DMS53 treated with DMSO at 0.1 percent for 48 hours (cell line): ENCODE results near the gene KCTD11.
A peak's percentile ranks its signal among the peaks of the same experiment; 100 is the strongest.
"Not testable (repeated sequence)": the region's sequence is repeated elsewhere in the genome, so short reads cannot be mapped to it uniquely, and the experiment has no call there.

Experiments
- DNase-seq: peaks from one replicate; lab custom pipeline; 2025; ENCODE audit not compliant: unreplicated experiment; lab: John Stamatoyannopoulos, UW

The KCTD11 gene

DNA sequence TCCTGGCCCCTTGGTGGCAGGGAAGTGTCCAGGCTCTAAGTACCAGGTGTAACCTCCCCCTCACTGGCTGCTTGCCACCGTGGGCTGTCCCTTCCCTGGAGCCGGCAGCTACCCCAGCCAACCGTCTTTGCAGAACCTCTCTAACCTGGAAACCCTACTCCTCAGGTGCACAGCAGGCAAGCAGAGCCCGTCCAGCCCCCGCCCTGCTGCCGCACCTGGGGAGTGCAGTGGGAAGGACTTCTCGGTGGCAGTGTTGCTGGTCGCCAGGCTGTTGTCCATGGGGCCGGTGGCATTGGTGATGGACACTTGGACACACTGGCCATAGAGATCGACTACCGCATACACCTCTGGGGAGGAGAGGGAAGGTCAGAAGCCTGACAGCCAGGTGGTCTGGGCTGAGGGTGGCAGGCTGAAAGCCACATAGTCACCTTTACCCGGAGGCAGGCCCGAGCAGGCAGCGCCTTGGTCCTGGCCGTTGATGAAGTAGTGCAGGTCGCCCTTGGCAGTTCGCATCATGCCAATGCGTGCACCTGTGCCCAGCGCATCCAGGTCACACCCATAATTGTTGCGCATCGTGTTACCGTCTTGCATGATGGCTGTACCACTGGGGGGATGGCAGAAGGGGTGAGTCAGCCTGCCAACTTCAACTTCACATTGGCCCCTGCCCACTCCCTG lies 29.3 kb upstream of the KCTD11 start:
- no peak for DNase-seq

DNA sequence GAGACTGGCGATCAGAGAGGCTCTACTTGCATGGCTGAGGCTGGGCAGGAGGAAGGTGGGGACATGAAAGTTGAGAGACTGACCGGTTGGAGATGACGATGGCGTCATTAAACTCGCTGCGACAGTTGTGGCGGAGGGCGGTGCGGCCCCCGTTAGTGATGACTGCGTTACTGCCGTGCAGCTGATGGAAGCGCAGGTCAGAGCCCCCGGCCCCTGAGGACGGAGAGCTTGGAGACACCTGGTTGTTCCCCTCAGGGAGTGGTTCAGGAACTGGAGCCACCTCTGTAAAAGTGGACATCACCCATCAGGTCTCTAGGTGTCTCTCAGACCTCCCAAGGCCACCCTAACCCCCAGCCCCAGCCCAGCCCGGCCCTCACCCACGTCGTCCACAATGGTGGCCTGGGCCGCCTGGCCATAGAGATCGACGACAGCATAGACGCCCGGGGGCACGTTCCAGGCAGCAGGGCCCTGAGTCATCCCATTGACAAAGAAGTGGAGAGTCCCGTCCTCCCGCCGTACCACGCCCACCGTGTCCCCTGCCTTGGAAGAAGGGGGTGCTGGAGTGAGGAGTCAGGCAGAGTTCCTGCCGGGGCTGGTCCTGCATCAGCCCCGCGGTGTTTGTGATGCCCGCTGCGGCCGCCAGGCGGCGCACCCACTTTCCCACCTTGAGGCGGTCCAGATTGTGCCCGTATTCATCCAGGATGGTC lies 28.1 kb upstream of the KCTD11 start:
- no peak for DNase-seq

DNA sequence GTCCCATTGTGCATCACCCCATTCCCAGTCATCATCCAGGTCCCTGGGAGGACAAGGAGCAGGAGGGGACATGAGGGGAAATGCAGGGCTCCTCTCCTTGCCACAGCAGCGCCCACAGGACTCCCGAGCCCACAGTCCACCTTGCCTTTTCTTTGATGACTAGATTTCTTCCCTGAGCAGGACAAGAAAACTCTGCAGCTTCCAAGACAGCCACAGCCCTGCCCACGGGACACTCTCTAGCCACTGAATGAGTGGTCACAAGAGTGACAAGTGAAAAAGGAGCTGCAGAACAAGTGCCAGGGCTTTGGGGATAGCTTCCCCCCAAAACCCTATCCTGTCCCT lies 27.6 kb upstream of the KCTD11 start:
- no peak for DNase-seq

DNA sequence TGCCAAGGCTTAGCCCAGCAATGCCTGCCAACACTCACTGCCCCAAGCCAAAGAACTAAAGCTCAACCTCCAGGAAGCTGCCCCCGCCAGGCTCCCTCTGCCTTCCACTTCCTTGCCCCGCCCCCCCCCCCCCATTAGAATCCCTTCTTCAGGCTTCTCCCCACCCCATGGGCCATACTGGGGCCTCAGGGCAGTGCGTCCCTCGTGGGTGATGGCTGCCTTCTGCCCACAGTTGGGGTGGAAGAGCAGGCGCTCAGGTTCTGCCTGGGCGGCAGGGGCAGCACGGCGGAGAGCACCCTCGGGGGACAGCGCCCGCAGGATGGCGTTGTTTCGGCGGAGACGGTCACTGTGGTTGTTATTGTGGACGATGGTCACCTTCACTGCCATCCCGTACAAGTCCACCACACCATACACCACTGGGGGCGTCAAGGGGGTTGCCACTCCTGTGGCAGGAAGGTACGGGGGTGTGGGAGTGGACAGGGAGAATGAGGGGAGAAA lies 26.9 kb upstream of the KCTD11 start:
- DNase-seq, result no peak

DNA sequence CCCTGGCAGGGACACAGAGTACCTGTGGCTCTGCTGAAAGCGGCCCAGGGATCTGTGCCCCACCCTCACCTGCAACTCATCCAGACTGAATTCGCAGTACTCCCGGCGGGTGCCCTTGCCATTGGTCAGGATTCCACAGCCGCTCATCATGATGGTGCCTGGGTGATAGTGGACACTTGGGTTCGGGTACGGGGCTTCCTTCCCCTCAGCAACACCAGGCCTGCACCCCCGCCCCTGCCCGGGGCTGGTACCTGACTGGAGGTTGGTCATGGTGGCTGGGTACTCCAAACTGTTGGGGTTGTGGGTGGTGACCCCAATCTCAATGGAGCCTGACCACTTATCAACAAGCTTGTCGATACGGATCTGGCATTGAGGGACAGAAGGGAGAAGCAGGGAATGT lies 25.8 kb upstream of the KCTD11 start:
- no peak for DNase-seq

DNA sequence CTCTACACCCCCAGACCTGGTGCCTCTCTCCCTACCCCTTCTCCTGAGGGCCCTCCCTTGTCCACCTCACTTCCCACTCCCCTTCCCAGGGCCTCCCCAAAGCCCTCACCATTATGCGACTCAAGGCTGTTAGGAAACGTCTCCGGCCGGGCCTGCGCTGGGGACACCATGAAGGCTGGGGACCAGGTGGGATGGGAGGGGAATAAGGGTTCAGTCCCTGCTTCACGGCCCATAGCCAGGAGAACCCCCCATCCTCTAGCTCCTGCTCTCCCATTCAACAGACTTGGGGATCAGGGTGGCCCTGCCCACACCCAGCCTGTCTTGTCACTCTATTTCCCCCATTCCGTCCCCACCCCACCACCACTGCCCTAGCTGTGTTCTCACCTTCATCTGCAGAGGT lies 24.9 kb upstream of the KCTD11 start:
- DNase-seq, result no peak

DNA sequence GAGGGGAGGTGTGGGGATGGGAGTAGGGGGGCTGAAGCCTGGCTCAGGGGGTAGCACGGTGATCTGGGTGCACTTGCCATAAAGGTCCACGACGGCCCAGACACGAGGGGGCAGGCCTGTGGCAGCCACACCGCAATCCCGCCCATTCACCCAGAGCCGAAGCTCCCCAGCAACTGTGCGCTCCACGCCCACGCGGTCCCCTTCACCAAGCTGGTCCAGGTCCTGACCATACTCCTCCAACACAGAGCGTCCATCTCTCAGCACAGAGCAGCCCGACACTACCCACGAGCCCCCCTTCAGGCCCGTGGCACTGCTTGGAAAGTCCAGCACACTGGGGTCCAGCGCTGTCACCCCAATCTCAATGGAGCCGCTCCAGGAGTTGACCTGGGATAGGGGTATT lies 24.5 kb upstream of the KCTD11 start:
- no peak for DNase-seq

DNA sequence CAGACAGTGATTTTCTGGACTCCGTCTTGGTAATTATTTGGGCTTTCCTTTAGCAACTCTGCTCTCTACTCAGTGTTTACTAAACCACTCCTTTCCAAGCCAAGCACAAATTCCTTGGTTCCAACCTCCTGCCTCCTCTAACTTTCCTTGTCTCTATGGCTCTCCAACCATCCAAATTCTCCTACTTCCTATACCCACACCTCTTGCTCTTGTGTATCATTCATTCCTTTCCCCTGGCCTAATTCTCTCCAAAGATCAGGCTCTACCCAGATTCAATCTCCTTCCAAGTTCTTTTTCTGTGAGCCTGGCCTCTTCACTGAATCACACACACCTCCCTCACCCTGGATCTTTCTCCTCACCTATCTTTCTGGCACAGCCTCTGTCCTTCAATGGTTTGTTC lies 24.0 kb upstream of the KCTD11 start:
- DNase-seq, result no peak

DNA sequence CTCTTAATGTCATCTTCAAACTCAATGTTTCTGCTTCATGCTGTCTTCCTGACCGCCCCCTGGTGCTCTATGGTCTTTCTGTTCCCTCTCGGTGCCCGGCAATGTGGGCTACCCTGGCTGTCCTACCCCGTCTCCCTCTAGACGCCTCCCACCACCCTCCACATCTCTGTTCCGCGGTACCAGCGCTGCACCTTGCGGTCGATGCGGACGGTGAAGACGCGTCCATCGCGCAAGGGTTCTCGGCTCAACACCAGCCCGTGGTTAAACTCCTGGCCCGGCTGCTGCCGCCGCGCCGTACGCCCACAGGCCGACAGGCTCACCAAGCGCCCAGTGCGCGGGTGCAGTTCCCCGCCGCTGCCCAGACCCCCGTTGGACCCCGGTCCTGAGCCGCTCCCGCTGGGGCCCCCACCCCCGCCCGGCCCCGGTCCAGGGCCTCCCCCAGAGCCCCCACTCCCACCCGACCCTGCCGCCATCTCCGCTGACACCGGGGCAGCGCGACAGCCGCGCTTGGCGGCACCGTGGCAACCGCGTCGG lies 23.1 kb upstream of the KCTD11 start, which contains the start of gene NEURL4:
Gene NEURL4, minus strand, starts transcription at position 496 of the 534 bp plus-strand sequence. Its CDS starts 23 bp downstream, at position 473.
- DNase-seq, result peak; percentile 63

DNA sequence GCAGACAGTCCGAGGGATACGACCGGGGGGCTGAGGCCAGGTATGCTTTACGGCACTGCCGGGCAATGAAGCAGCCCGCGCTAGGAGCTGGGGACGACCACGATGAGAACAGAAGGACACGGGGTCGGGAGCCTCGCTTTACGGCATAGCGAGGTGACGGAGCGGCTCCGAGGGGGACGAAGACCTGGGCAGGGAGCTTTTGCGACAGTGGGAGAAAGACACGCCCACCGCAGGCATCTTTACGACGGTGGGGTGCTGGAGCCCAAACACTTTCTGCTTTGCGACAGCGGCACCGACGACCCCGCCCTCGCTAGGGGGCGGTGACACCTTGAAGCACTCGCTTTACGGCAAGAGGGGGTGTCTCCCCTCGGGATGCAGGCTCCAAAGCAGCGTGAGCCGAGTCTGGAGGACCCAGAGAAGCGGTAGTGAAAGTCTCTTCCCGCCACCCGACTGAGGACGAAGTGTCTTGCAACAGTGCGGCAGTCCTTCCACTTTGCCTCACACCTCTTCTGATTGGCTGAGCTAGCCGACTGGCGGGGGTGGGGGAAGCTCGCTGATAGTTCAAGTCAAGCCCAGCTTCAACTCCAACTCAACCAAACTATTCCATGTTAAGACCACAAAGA lies 22.5 kb upstream of the KCTD11 start:
- DNase-seq, result peak; percentile 98

DNA sequence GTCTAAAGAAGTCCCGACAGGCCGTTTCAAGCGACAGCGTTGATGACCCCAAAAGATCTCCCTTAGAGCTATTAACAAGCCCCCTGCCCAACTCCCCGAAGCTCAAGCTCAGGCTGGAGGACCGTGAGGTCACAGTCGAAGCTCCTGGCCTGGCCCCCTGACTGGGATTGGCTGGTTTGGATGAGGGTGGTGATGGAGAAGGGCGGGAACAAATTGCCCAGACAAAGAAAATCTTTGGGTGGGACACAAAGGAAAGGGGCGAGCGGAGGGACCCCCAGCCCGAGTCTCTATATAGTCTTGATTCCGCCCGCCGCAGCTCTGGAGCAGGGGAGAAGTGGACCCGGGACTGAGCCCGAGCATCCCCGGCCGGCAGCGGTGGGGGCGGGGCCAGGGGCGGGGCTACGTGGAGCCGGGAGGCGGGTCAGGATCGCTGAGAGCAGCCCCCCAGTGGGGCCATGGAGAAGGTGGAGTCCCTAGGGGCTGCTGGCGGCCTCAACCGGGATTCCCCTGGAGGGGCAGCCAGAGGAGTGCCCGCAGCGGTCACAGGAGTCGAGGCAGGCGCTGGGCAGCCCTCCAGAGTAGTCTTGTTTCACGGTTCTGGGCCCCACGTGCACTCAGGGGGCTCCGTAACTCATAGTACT lies 21.8 kb upstream of the KCTD11 start:
- peak; percentile 82 for DNase-seq

DNA sequence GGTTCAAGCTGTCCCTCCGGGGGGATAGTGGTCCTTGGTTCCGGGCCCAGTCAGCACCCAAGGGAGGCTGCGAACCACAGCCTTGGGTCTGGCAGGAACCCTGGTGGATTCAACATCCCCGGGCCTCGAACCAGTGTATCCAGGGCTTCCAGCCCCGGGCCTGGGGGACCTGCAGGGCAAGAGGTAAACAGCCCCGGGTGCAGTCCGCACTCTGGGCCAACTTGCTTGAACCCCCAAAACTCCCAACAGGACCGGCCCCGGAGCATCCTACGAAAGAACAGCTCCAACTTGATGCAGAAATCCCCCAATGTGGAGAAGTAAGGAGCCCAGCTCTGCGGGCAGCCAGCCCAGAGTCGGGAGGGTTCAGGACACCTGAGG lies 21.3 kb upstream of the KCTD11 start:
- DNase-seq, result no peak

DNA sequence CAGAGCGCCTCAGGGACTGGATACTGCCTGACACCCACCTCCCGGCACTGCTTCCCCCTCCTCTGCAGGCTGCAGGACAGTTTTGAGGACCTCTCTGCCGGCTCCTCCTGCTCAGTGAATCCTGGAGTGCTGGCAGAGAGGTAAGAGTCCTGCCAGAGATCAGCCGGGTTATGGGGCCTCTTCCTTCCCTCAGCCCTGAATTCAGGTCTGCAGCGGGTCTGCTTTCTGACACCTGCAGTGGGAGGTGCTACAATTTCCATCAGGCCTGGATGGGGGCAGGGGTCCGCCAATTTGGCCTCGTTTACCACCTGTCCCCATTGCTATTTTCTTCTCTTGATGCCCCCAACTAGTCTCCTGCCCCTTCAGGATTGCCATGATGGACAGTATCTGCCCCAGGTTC lies 19.9 kb upstream of the KCTD11 start:
- no peak for DNase-seq

DNA sequence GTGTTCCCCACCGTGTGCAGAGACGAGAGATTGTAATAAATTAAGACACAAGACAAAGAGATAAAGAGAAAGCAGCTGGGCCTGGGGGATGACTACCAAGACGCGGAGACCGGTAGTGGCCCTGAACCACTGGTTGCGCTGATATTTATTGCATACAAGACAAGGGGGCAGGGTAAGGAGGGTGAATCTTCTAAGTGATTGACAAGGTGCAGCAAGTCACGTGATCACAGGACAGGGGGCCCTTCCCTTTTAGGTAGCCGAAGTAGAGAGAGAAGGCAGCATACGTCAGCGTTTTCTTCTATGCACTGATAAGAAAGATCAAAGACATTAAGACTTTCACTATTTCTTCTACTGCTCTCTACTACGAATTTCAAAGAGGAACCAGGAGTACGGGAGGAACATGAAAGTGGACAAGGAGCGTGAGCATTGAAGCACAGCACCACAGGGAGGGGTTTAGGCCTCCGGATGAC lies 19.3 kb upstream of the KCTD11 start:
- not testable (repeated sequence) for DNase-seq

DNA sequence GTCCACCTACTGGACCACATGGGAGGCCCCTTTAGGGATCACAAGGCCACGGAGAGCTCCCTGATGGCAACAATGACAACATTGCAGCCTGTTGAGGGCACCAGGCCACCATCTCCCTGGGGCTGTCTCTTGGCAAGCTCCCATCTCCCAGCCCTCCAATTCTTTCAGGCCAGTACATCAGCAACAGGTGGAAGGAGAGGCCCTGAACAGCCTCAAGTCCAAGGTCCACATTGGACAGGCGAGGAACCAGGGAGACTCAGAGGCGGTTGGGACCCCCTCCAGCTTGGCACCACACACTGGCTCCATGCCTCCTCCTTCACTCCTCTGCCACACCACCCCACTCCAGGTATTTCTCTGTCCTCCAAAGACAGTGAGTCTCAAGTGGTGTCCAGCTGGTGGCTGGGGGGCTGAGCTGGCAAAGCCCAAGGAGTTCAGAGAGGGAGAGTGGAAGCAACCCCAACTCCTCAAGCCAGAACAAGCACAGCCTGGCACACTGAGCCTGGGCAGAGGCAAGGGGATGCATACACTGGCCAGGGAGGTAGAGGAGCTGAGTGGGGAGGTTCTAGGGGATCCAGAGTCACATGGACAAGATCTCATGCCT lies 16.9 kb upstream of the KCTD11 start:
- no peak for DNase-seq

DNA sequence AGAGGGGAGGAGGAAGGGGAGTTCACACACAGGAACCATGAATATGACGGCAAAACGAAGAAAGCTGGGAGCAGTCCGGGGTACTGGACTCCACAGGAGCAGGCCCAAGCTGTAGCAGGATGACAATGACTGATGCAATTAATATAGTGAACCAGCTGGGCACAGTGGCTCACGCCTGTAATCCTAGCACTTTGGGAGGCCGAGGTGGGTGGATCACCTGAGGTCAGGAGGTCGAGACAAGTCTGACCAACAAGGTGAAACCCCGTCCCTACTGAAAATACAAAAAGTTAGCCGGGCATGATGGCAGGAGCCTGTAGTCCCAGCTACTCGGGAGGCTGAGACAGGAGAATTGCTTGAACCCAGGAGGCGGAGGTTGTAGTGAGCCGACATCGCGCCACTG lies 16.2 kb upstream of the KCTD11 start:
- not testable (repeated sequence) for DNase-seq

DNA sequence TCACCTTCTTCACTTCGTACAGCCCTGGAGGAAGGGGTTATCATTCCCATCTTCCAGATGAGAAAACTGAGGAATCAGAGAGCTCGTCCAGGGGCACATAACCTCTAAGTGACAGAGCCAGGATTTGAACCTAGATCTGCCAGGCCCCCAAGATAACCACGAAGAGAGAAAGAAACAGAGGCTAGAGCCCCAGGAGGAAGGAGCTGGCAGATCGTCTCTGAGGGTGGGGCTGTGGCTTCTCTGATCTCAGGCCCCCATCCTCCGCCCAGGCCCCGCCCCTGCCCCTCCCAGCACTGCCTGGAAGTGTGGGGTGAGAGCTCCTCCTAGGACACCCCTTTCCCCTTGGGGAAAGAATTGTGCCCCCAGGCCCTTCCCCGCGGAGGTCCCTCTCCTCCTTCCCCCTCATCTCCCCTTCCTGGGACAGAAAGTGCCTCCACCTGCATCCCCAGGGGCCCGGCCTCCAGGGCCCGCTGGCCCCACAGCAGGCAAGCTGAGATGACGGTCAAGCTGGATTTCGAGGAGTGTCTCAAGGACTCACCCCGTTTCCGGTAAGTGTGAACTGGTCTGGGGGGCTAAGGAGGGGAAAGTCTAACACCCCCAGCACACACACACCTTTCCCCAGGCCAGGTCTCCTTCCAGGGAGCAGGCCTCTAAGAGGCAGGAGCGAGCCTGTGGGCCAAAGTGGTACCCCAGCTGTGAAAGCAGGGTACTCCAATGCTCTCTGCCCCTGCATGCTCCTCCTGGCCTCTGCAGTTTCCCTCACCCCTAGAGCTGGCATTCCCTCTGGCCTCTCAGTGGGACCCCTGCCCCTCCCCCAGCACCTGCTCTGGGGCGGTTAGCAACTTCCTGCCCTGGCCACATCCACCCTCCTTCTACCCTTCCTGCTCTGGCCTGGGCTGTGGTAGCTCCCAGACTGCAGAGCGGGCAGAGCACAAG lies 15.5 kb upstream of the KCTD11 start, which contains the start of gene ACAP1:
Gene ACAP1, plus strand, starts transcription at position 290 of the 936 bp plus-strand sequence. Its CDS starts 206 bp downstream, at position 496.
- no peak for DNase-seq

DNA sequence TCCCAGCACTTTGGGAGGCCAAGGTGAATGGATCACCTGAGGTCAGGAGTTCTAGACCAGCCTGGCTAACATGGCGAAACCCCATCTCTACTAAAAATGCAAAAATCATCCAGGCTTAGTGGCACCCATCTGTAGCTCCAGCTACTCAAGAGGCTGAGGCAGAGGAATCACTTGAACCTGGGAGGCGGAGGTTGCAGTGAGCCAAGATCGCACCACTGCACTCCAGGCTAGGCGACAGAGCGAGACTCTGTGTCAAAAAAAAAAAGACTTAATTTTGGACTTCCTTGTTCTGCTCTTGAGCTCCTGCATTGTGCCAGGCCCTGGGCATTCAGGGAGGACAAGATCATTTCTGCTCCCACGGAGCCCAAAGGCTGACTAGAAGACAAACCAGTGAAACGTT lies 14.4 kb upstream of the KCTD11 start:
- DNase-seq, result not testable (repeated sequence)

DNA sequence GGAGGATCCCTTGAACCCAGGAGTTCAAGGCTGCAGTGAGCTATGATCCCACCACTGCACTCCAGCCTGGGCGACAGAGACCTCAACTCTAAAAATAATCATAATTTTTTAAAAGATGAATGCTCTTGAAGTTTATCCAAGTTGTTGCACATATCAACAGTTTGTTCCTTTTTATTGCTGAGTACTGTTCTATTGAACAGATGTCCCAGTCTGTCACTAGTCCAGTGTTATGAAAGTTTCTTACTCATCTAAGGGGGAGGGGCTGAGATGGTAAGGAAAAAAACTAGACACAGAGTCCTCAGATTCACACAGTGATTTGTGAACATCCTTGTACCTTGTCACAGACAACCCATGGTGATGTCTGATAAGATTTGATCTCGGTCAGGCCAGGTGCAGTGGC lies 11.8 kb upstream of the KCTD11 start:
- DNase-seq, result no peak

DNA sequence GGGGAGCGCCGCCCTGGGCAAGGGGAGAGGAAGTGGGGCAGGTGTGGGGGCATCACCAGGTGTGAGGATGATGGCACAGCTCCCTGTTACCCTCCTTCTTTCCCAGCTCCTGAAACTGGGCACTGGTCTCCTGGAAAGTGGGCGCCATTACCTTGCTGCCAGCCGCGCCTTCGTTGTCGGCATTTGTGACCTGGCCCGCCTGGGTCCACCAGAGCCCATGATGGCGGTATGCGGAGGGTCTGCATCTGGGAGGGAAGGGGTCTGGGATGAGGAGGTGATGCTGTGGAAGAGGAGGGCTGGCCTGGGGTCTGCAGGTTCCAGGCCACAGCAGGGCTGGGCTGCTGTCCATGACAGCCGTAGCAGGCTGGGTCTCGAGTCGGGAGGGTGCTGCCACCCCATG lies 10.1 kb upstream of the KCTD11 start:
- no peak for DNase-seq
